Activated CD4-positive, alpha-beta memory T cell treated with anti-CD3 and anti-CD28 coated beads for 36 hours (primary cell): ENCODE data around the gene SLC25A22. TPM values are rescaled to one million over a fixed set of nuclear protein-coding genes. Genes with fewer than 3 reads are reported as not detected.

Experiments used
- CTCF ChIA-PET: fragments of 350-600 bp; sonication (Branson Sonifier 250); formaldehyde crosslinking; loops from one replicate; lab custom pipeline; 2021; ENCODE audit warnings: antibody characterized with exemption, inconsistent platforms; lab: Charles Lee
- POLR2A ChIA-PET: fragments of 350-600 bp; sonication (Branson Sonifier 250); formaldehyde crosslinking; loops from one replicate; lab custom pipeline; 2021; ENCODE audit warnings: antibody characterized with exemption; lab: Charles Lee
- DNase-seq: peaks from one replicate; pipeline ENCODE4 v3.0.0-alpha.2; 2020
- H3K27ac Mint-ChIP-seq: one replicate; pipeline ENCODE4 v1.8.0; 2021; ENCODE audit warnings: mixed read lengths
- H3K27me3 Mint-ChIP-seq: one replicate; pipeline ENCODE4 v1.8.0; 2021; ENCODE audit warnings: mixed read lengths
- H3K36me3 Mint-ChIP-seq: one replicate; pipeline ENCODE4 v1.8.0; 2021; ENCODE audit warnings: mixed read lengths
- H3K4me1 Mint-ChIP-seq: one replicate; pipeline ENCODE4 v1.8.0; 2021; ENCODE audit warnings: low read depth, mixed read lengths
- H3K4me3 Mint-ChIP-seq: one replicate; pipeline ENCODE4 v1.8.0; 2021; ENCODE audit warnings: mild to moderate bottlenecking, mixed read lengths
- H3K9me3 Mint-ChIP-seq: one replicate; pipeline ENCODE4 v1.8.0; 2021; ENCODE audit warnings: mixed read lengths
- intact Hi-C: fragments of 100-400 bp; cut with micrococcal nuclease; formaldehyde crosslinking; loops from one replicate; pipeline ENCODE4 v1.15.1; 2023
- total RNA-seq, 2 experiments: library from RNA; stranded (reverse); gene quantifications; one replicate each; pipeline ENCODE4 v1.2.3, GENCODE V29; 2021

The SLC25A22 gene
- total RNA-seq, 2 experiments from 2014 or later = 28.4 to 32.2 TPM

GRCh38 chr11:790721-791564 is 7.1 kb downstream of the SLC25A22 start:
- POLR2A ChIA-PET = interaction anchor here (1.2 to 1.4 kb wide), 2 partner anchors 15 to 42 kb away, joined by 3 to 4 read pairs; no protein-coding TSS in a partner anchor
- CTCF ChIA-PET = no interaction called here

GRCh38 chr11:789943-790342 is 8.1 kb downstream of the SLC25A22 start, which contains the start of gene CEND1:
Gene CEND1, minus strand, starts transcription at chr11:790090. Its CDS starts 1,514 bp downstream, at chr11:788576.
- peak; percentile 67 for DNase-seq
- POLR2A ChIA-PET = interaction anchor here (0.9 to 1.4 kb wide), 5 partner anchors 12 to 41 kb away, joined by 3 to 5 read pairs (median 4); partner anchors contain the start of gene GATD1
- Mint-ChIP-seq H3K4me3 (peak within 1 kb of the TSS; percentile 46), H3K9me3 (no peaks in the 10 kb centered on the region), H3K27me3 (no peaks in the 10 kb centered on the region), H3K4me1 (peaks cover 2% of the 10 kb centered on the region), H3K27ac (no peak within 1 kb of the TSS), H3K36me3 (peaks cover 15% of the 10 kb centered on the region)
- CTCF ChIA-PET = no interaction called here
- intact Hi-C loops = loop anchor here (10.0 kb wide), 1 partner anchor 375 kb away; the partner anchor contains the start of gene SIGIRR

More at GRCh38 chr11:790721-791564, 7.1 kb downstream of the SLC25A22 start:
- intact Hi-C loops = loop anchor here (10.0 kb wide), 1 partner anchor 376 kb away; the partner anchor contains the start of gene SIGIRR
- no peak overlapping the region for H3K4me3 Mint-ChIP-seq
- peaks cover 15% of the 10 kb centered on the region for H3K36me3 Mint-ChIP-seq
- H3K4me1 Mint-ChIP-seq = peaks cover 8% of the 10 kb centered on the region
- H3K9me3 Mint-ChIP-seq = no peaks in the 10 kb centered on the region
- DNase-seq = no peak
- no peaks in the 10 kb centered on the region for H3K27me3 Mint-ChIP-seq
- no peak overlapping the region for H3K27ac Mint-ChIP-seq

GRCh38 chr11:788953-789940 is 8.8 kb downstream of the SLC25A22 start:
- CTCF ChIA-PET = interaction anchor here (1.0 kb wide), 1 partner anchor 20 kb away, joined by 3 read pairs; no protein-coding TSS in a partner anchor
- Mint-ChIP-seq H3K36me3 (peaks cover 12% of the 10 kb centered on the region), H3K4me1 (no peaks in the 10 kb centered on the region), H3K9me3 (no peaks in the 10 kb centered on the region), H3K27ac (no peak overlapping the region), H3K27me3 (no peaks in the 10 kb centered on the region), H3K4me3 (peak overlapping the region; percentile 46)
- DNase-seq = no peak
- intact Hi-C loops = no loop called here
- POLR2A ChIA-PET = interaction anchor here (0.9 to 1.4 kb wide), 4 partner anchors 11 to 41 kb away, joined by 3 to 5 read pairs (median 4); partner anchors contain the start of gene GATD1

- intact Hi-C loops = no loop called here
- POLR2A ChIA-PET = no interaction called here
- H3K9me3 Mint-ChIP-seq = no peaks in the 10 kb centered on the region
- no peak overlapping the region for H3K27ac Mint-ChIP-seq
- CTCF ChIA-PET = no interaction called here
- H3K36me3 Mint-ChIP-seq = peaks cover 12% of the 10 kb centered on the region
- no peaks in the 10 kb centered on the region for H3K4me1 Mint-ChIP-seq
- DNase-seq = no peak
- no peaks in the 10 kb centered on the region for H3K27me3 Mint-ChIP-seq
- H3K4me3 Mint-ChIP-seq = no peak overlapping the region
These were observed 10.0 kb downstream of the SLC25A22 start for GRCh38 chr11:788009-788640.

GRCh38 chr11:787084-787675 is 10.9 kb downstream of the SLC25A22 start:
- intact Hi-C loops = no loop called here
- no peak overlapping the region for H3K4me3 Mint-ChIP-seq
- no peak for DNase-seq
- POLR2A ChIA-PET = no interaction called here
- no peaks in the 10 kb centered on the region for H3K4me1 Mint-ChIP-seq
- CTCF ChIA-PET = no interaction called here
- H3K9me3 Mint-ChIP-seq = no peaks in the 10 kb centered on the region
- no peaks in the 10 kb centered on the region for H3K27me3 Mint-ChIP-seq
- peaks cover 11% of the 10 kb centered on the region for H3K36me3 Mint-ChIP-seq
- no peak overlapping the region for H3K27ac Mint-ChIP-seq

- no peaks in the 10 kb centered on the region for H3K4me1 Mint-ChIP-seq
These were observed 11.6 kb downstream of the SLC25A22 start for GRCh38 chr11:786235-787083.

GRCh38 chr11:783581-784015 is 14.5 kb downstream of the SLC25A22 start:
- peaks cover 10% of the 10 kb centered on the region for H3K4me1 Mint-ChIP-seq
- intact Hi-C loops = no loop called here
- no peak overlapping the region for H3K27ac Mint-ChIP-seq
- peaks cover 5% of the 10 kb centered on the region for H3K36me3 Mint-ChIP-seq
- ChIA-PET CTCF (no interaction called here), POLR2A (no interaction called here)
- no peaks in the 10 kb centered on the region for H3K9me3 Mint-ChIP-seq
- H3K27me3 Mint-ChIP-seq = no peaks in the 10 kb centered on the region
- no peak for DNase-seq
- no peak overlapping the region for H3K4me3 Mint-ChIP-seq

More at GRCh38 chr11:786235-787083, 11.6 kb downstream of the SLC25A22 start:
- Mint-ChIP-seq H3K36me3 (peaks cover 9% of the 10 kb centered on the region), H3K27me3 (no peaks in the 10 kb centered on the region), H3K27ac (no peak overlapping the region), H3K9me3 (no peaks in the 10 kb centered on the region), H3K4me3 (no peak overlapping the region)
- ChIA-PET POLR2A (no interaction called here), CTCF (no interaction called here)
- intact Hi-C loops = no loop called here
- no peak for DNase-seq

- H3K4me3 Mint-ChIP-seq = no peak overlapping the region
- H3K27me3 Mint-ChIP-seq = no peaks in the 10 kb centered on the region
- intact Hi-C loops = no loop called here
- H3K9me3 Mint-ChIP-seq = no peaks in the 10 kb centered on the region
- CTCF ChIA-PET = no interaction called here
- no peak for DNase-seq
- H3K36me3 Mint-ChIP-seq = peaks cover 5% of the 10 kb centered on the region
- POLR2A ChIA-PET = no interaction called here
- peaks cover 10% of the 10 kb centered on the region for H3K4me1 Mint-ChIP-seq
- H3K27ac Mint-ChIP-seq = no peak overlapping the region
These were observed 15.6 kb downstream of the SLC25A22 start for GRCh38 chr11:782264-783174.

- Mint-ChIP-seq H3K4me3 (no peak overlapping the region), H3K27ac (no peak overlapping the region)
- intact Hi-C loops = no loop called here
These were observed 18.0 kb downstream of the SLC25A22 start for GRCh38 chr11:779955-780532.

More at GRCh38 chr11:779955-780532, 18.0 kb downstream of the SLC25A22 start:
- H3K27me3 Mint-ChIP-seq = no peaks in the 10 kb centered on the region
- peaks cover 19% of the 10 kb centered on the region for H3K4me1 Mint-ChIP-seq
- ChIA-PET CTCF (no interaction called here), POLR2A (no interaction called here)
- peaks cover 5% of the 10 kb centered on the region for H3K36me3 Mint-ChIP-seq
- DNase-seq = no peak
- H3K9me3 Mint-ChIP-seq = no peaks in the 10 kb centered on the region
